GM12875 (cell line): Measurements from ENCODE around the gene RNASE8.

Source experiments
- H3K4me3 ChIP-seq: one replicate; pipeline ENCODE4 v1.5.1; 2011; ENCODE audit warnings: low read depth, low read length, control low read depth
- TF ChIP-seq, protein P1 (sequence below): IDR thresholded peaks from 2 replicates; pipeline ENCODE4 v1.5.1; 2011; ENCODE audit warnings: low read depth, mild to moderate bottlenecking, control low read depth, inconsistent platforms, low read length, moderate library complexity, borderline replicate concordance; ENCODE audit not compliant: insufficient read depth

The RNASE8 gene

DNA sequence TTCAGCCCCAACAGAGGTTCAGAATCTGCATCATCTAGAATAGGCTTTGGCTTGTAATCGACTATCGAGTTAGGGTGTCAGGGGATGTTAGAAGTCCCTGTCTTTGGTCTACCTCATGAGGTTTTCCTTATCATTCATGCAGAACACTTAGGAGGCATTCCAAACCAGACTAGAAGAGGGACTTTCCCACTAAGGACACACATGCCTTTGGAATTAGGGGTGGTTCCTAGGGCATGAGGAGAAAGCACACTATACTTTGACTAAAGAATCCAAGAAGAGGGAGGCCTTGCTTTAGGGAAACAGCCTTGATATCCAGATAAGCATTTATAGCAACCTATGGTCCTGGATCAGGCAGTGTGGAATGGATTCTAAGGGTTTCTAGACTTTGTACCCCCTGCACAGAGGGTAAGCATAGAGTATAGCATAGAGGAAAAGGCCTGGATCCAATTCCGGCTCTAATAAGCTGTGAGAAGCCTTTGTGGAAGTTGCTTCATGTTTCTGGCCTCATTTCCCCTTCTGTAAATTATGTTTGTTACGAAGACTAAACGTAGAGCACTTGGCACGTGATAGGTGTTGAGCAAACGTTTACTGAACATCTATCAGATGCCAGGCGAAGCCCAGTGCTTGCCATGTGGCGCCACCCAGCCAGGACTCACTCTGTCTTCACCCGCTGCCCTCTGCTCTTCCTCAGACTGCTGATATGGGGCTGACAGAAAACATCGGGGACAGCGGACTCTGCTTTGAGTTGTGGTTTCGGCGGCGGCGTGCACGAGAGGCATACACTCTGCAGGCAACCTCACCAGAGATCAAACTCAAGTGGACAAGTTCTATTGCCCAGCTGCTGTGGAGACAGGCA, 27.6 kb downstream of the RNASE8 start:
- TF ChIP-seq, protein P1, sequence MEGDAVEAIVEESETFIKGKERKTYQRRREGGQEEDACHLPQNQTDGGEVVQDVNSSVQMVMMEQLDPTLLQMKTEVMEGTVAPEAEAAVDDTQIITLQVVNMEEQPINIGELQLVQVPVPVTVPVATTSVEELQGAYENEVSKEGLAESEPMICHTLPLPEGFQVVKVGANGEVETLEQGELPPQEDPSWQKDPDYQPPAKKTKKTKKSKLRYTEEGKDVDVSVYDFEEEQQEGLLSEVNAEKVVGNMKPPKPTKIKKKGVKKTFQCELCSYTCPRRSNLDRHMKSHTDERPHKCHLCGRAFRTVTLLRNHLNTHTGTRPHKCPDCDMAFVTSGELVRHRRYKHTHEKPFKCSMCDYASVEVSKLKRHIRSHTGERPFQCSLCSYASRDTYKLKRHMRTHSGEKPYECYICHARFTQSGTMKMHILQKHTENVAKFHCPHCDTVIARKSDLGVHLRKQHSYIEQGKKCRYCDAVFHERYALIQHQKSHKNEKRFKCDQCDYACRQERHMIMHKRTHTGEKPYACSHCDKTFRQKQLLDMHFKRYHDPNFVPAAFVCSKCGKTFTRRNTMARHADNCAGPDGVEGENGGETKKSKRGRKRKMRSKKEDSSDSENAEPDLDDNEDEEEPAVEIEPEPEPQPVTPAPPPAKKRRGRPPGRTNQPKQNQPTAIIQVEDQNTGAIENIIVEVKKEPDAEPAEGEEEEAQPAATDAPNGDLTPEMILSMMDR, result no peak
- no peak overlapping the region for H3K4me3 ChIP-seq

DNA sequence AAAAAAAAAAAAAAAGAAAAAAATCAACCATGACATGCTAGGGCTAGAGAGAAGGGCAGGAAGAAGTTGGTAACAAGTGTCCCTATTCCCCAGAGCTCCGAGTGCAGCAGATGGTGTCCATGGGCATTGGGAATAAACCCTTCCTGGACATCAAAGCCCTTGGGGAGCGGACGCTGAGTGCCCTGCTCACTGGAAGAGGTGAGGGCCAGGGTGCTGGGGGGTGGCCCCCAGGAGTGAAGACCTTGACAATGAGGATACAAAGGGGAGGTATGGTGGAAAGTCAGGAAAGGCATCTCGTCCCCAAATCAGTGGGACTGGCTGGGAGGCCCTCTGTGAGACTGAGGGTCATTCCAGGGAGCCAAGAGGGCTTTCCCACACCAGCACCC, 29.3 kb downstream of the RNASE8 start:
- no peak overlapping the region for H3K4me3 ChIP-seq
- TF ChIP-seq, protein P1, result no peak

DNA sequence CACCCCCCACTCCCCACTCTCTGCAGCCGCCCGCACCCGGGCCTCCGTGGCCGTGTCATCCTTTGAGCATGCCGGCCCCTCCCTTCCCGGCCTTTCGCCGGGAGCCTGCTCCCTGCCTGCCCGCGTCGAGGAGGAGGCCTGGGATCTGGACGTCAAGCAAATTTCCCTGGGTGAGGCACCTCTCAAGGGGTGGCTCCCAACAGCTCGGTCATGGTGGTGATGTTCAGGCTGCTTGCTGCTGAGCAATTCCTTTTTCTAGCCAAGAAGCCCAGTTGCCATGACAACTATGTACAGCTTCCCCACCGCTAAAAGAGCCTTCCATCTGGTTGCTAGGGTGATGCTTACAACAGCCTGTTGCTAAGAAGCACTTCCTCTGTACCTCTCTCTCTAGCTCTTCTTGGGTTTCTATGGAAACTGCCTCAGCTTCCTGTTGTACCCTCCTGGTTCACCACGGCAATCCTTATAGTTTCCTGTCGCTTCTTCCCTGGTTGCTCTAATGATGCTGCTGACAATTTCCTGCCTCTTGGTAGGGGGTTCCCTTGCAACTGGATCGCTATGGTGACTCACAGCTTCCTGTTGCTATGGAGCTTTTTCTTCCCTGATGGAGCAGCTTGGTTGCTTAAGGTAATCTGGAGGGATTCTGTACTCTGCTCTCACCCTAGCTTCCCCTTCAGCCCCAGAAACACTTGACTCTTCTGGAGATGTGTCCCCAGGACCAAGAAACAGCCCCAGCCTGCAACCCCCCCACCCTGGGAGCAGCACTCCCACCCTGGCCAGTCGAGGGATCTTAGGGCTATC, 29.9 kb downstream of the RNASE8 start:
- H3K4me3 ChIP-seq, result no peak overlapping the region
- TF ChIP-seq, protein P1, result no peak

DNA sequence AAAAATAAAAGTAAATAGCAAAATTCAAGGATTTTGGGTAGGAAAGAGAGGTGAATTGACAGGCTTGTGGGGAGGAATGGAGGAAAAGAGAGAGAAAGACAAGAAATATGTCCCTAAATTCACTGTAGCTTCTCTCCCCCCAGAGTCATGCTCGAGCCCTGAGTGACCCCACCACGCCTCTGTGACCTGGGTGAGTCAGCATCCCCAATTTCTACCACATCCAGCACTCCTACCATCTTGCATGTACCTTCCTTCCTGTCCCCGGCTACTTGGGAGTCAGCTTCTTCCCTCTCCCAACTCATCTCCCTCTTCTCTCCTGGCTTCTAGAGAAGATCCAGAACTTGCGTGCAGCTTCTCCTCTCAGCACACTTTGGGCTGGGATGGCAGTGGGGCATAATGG, 31.1 kb downstream of the RNASE8 start:
- H3K4me3 ChIP-seq, result no peak overlapping the region
- TF ChIP-seq, protein P1, result no peak

DNA sequence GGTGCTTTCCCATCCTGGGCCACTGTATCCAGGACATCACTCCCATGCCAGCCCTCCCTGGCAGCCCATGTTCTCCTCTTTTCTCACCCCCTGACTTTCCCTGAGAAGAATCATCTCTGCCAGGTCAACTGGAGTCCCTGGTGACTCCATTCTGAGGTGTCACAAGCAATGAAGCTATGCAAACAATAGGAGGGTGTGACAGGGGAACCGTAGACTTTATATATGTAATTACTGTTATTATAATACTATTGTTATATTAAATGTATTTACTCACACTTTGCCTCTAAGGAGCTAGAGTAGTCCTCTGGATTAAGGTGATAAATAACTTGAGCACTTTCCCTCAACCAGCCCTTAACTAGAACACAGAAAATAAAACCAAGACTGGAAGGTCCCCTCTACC, 31.6 kb downstream of the RNASE8 start:
- H3K4me3 ChIP-seq, result no peak overlapping the region
- TF ChIP-seq, protein P1, result no peak

DNA sequence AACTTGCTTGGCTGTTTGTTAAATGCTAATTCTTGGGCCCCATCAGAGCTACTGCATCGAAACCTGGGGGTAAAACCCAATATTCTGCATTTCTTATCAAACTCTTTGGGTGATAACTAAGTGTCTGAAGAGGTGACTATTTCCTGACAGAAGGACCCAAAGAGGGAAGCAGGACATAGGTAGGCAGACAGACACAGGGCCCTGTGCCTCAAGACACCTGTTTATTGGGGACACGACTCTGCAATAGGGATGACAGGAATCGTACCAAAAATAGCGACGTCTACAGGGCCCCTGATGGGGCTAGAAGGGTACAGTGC, 32.2 kb downstream of the RNASE8 start:
- no peak overlapping the region for H3K4me3 ChIP-seq
- TF ChIP-seq, protein P1, result no peak
